ENCODE measurements around the gene CDRT4. TPM values are rescaled to one million over a fixed set of nuclear protein-coding genes. Genes with fewer than 3 reads are reported as not detected.

Gene CDRT4
- total RNA-seq, 1 donor from 2014 or later: 4.2 TPM

DNA sequence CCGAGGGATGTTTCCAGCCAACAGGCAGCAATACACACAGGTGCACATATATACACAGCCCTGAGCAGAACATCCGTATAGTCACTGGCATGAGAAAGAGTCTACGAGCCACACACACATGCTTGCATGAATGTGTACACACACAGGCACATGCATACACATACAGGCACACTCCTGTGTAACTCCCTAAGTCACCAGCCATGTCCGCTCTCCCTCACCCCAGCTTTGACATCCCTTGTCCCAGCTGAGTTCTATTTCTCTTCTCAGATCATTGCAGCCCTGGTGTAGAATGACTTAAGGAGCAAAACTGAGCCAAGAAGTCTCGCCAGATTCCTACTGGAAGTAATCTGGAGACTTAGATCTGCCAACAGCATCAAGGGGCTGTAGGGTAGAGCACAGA, 13.1 kb downstream of the CDRT4 start:
- no peak for TF ChIP-seq POLR2AphosphoS5 (IDR thresholded peaks at IDR 0.05; ENCODE audit: insufficient read depth in 1 of 2, low read depth in 1 of 2)
- TF ChIP-seq, protein P1, sequence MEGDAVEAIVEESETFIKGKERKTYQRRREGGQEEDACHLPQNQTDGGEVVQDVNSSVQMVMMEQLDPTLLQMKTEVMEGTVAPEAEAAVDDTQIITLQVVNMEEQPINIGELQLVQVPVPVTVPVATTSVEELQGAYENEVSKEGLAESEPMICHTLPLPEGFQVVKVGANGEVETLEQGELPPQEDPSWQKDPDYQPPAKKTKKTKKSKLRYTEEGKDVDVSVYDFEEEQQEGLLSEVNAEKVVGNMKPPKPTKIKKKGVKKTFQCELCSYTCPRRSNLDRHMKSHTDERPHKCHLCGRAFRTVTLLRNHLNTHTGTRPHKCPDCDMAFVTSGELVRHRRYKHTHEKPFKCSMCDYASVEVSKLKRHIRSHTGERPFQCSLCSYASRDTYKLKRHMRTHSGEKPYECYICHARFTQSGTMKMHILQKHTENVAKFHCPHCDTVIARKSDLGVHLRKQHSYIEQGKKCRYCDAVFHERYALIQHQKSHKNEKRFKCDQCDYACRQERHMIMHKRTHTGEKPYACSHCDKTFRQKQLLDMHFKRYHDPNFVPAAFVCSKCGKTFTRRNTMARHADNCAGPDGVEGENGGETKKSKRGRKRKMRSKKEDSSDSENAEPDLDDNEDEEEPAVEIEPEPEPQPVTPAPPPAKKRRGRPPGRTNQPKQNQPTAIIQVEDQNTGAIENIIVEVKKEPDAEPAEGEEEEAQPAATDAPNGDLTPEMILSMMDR (IDR thresholded peaks at IDR 0.05): no peak
- TF ChIP-seq POLR2A (IDR thresholded peaks at IDR 0.05): no peak
- peaks cover 46% of the 10 kb centered on the region for H3K4me1 ChIP-seq
- no peaks in the 10 kb centered on the region for H3K9me3 ChIP-seq
- intact Hi-C loops (cut with DNase I): no loop called here
- no peak overlapping the region for H3K4me3 ChIP-seq
- H3K27ac ChIP-seq: peak overlapping the region; percentile 3
- H3K36me3 ChIP-seq: no peaks in the 10 kb centered on the region
- no peaks in the 10 kb centered on the region for H3K27me3 ChIP-seq
- no peak for DNase-seq (ENCODE audit: extremely low spot score in 2 of 2)

GRCh38 chr17:15453782-15454181, 13.6 kb downstream of the CDRT4 start:
- peak overlapping the region; percentile 3 for H3K27ac ChIP-seq
- TF ChIP-seq, protein P1 (IDR thresholded peaks at IDR 0.05): no peak
- TF ChIP-seq POLR2AphosphoS5 (IDR thresholded peaks at IDR 0.05; ENCODE audit: insufficient read depth in 1 of 2, low read depth in 1 of 2) (no peak), POLR2A (IDR thresholded peaks at IDR 0.05) (no peak)
- H3K27me3 ChIP-seq: no peaks in the 10 kb centered on the region
- no peaks in the 10 kb centered on the region for H3K36me3 ChIP-seq
- DNase-seq (ENCODE audit: extremely low spot score in 2 of 2): no peak
- H3K4me1 ChIP-seq: peaks cover 42% of the 10 kb centered on the region
- no peaks in the 10 kb centered on the region for H3K9me3 ChIP-seq
- intact Hi-C loops (cut with DNase I): no loop called here
- H3K4me3 ChIP-seq: no peak overlapping the region

GRCh38 chr17:15453246-15453645, 14.2 kb downstream of the CDRT4 start:
- Histone ChIP-seq H3K4me3 (no peak overlapping the region), H3K27me3 (no peaks in the 10 kb centered on the region), H3K27ac (peak overlapping the region; percentile 30), H3K36me3 (no peaks in the 10 kb centered on the region), H3K9me3 (no peaks in the 10 kb centered on the region), H3K4me1 (peaks cover 36% of the 10 kb centered on the region)
- intact Hi-C loops (cut with DNase I): no loop called here
- DNase-seq (ENCODE audit: extremely low spot score in 2 of 2): no peak
- TF ChIP-seq, protein P1 (IDR thresholded peaks at IDR 0.05): no peak
- TF ChIP-seq POLR2AphosphoS5 (IDR thresholded peaks at IDR 0.05; ENCODE audit: insufficient read depth in 1 of 2, low read depth in 1 of 2) (no peak), POLR2A (IDR thresholded peaks at IDR 0.05) (no peak)

- no peak for TF ChIP-seq POLR2A (IDR thresholded peaks at IDR 0.05)
- TF ChIP-seq, protein P1 (IDR thresholded peaks at IDR 0.05): no peak
- TF ChIP-seq POLR2AphosphoS5 (IDR thresholded peaks at IDR 0.05; ENCODE audit: insufficient read depth in 1 of 2, low read depth in 1 of 2): no peak
- peak overlapping the region; percentile 30 for H3K27ac ChIP-seq
- H3K9me3 ChIP-seq: no peaks in the 10 kb centered on the region
- no peak for DNase-seq (ENCODE audit: extremely low spot score in 2 of 2)
- intact Hi-C loops (cut with DNase I): no loop called here
- H3K4me1 ChIP-seq: peaks cover 31% of the 10 kb centered on the region
- no peaks in the 10 kb centered on the region for H3K36me3 ChIP-seq
- H3K27me3 ChIP-seq: no peaks in the 10 kb centered on the region
- no peak overlapping the region for H3K4me3 ChIP-seq
Measured at GRCh38 chr17:15452746-15453145, 14.7 kb downstream of the CDRT4 start.

- no peak for TF ChIP-seq POLR2A (IDR thresholded peaks at IDR 0.05)
- no peak for TF ChIP-seq POLR2AphosphoS5 (IDR thresholded peaks at IDR 0.05; ENCODE audit: insufficient read depth in 1 of 2, low read depth in 1 of 2)
- TF ChIP-seq, protein P1 (IDR thresholded peaks at IDR 0.05): no peak
- H3K27ac ChIP-seq: peak overlapping the region; percentile 12
Measured at GRCh38 chr17:15451680-15452079, 15.7 kb downstream of the CDRT4 start.

More at GRCh38 chr17:15451680-15452079, 15.7 kb downstream of the CDRT4 start:
- Histone ChIP-seq H3K4me3 (no peak overlapping the region), H3K4me1 (peaks cover 21% of the 10 kb centered on the region), H3K27me3 (no peaks in the 10 kb centered on the region), H3K36me3 (no peaks in the 10 kb centered on the region), H3K9me3 (no peaks in the 10 kb centered on the region)
- intact Hi-C loops (cut with DNase I): no loop called here
- no peak for DNase-seq (ENCODE audit: extremely low spot score in 2 of 2)
